HEK293 (cell line): ENCODE results near the gene PHF5A.

Experiments used
- CTCF ChIA-PET: fragments of 350-600 bp; formaldehyde crosslinking; extraction: SDS; loops from one replicate; lab custom pipeline; 2021; ENCODE audit warnings: antibody characterized with exemption; lab: Yijun Ruan, JAX
- POLR2A ChIA-PET: fragments of 300-600 bp; formaldehyde crosslinking; extraction: SDS; loops from one replicate; lab custom pipeline; 2020; ENCODE audit warnings: antibody characterized with exemption, inconsistent platforms; lab: Yijun Ruan, JAX
- H3K27ac ChIP-seq: fragments of 200-500 bp; sonication (Bioruptor generic); 2 replicates; pipeline ENCODE4 v1.5.1; 2014; ENCODE audit warnings: low read depth, low read length, control low read depth, inconsistent platforms; ENCODE audit errors: extremely low read depth
- H3K36me3 ChIP-seq, 2 experiments: fragments of 200-500 bp in 1 of 2; sonication (Bioruptor generic) in 1 of 2; 1 replicate in 1 of 2; 2 replicates in 1 of 2; pipeline ENCODE4 v1.5.1; 2014 to 2017; ENCODE audit warnings: inconsistent platforms in 2 of 2, low read length in 2 of 2; ENCODE audit not compliant: control insufficient read depth in 2 of 2, insufficient read depth in 1 of 2
- H3K4me1 ChIP-seq: fragments of 200-500 bp; sonication (Bioruptor generic); 2 replicates; pipeline ENCODE4 v1.5.1; 2014; ENCODE audit warnings: mild to moderate bottlenecking, low read length, inconsistent platforms; ENCODE audit not compliant: control insufficient read depth, insufficient read depth
- H3K4me3 ChIP-seq: 2 replicates; pipeline ENCODE4 v1.5.1; 2011; ENCODE audit warnings: low read depth, mild to moderate bottlenecking, control low read depth, low read length, moderate library complexity
- H3K9me3 ChIP-seq: fragments of 200-500 bp; sonication (Bioruptor generic); 2 replicates; pipeline ENCODE4 v1.5.1; 2014; ENCODE audit warnings: low read depth, low read length, inconsistent platforms; ENCODE audit not compliant: control insufficient read depth, insufficient read depth
- BCL11B ChIP-seq: fragments of 450-650 bp; formaldehyde crosslinking; IDR thresholded peaks from 2 replicates; pipeline ENCODE4 v1.5.1; 2016; ENCODE audit warnings: low read depth, missing biosample characterization, missing genetic modification characterization
- GLIS1 ChIP-seq: fragments of 450-650 bp; formaldehyde crosslinking; IDR thresholded peaks from 2 replicates; pipeline ENCODE4 v1.5.1; 2016; ENCODE audit warnings: missing biosample characterization, missing genetic modification characterization
- KLF9 ChIP-seq: fragments of 450-650 bp; formaldehyde crosslinking; IDR thresholded peaks from 2 replicates; pipeline ENCODE4 v1.5.1; 2016; ENCODE audit warnings: missing biosample characterization, missing genetic modification characterization, low read depth
- MYNN ChIP-seq: fragments of 450-650 bp; formaldehyde crosslinking; IDR thresholded peaks from 2 replicates; pipeline ENCODE4 v1.5.1; 2016; ENCODE audit warnings: missing biosample characterization, missing genetic modification characterization, borderline replicate concordance
- SALL2 ChIP-seq: fragments of 450-650 bp; formaldehyde crosslinking; IDR thresholded peaks from 2 replicates; pipeline ENCODE4 v1.5.0; 2017; ENCODE audit warnings: missing biosample characterization, mild to moderate bottlenecking, missing genetic modification characterization, borderline replicate concordance
- SCRT2 ChIP-seq: fragments of 450-650 bp; formaldehyde crosslinking; IDR thresholded peaks from 2 replicates; pipeline ENCODE4 v1.5.1; 2016; ENCODE audit warnings: missing biosample characterization, missing genetic modification characterization
- SETDB1 ChIP-seq: IDR thresholded peaks from one replicate; pipeline ENCODE4 v1.6.1; 2017; ENCODE audit warnings: mild to moderate bottlenecking, low read length, moderate library complexity, mixed read lengths; ENCODE audit not compliant: insufficient read length
- SP7 ChIP-seq: fragments of 450-650 bp; formaldehyde crosslinking; IDR thresholded peaks from 2 replicates; pipeline ENCODE4 v1.5.1; 2016; ENCODE audit warnings: missing biosample characterization, missing genetic modification characterization
- TRIM28 ChIP-seq: IDR thresholded peaks from 2 replicates; pipeline ENCODE4 v1.6.1; 2011; ENCODE audit warnings: low read length, control low read depth, borderline replicate concordance
- WT1 ChIP-seq: fragments of 450-650 bp; formaldehyde crosslinking; IDR thresholded peaks from 2 replicates; pipeline ENCODE4 v1.5.1; 2016; ENCODE audit warnings: missing biosample characterization, missing genetic modification characterization
- ZNF112 ChIP-seq: fragments of 450-650 bp; formaldehyde crosslinking; IDR thresholded peaks from 2 replicates; pipeline ENCODE4 v1.5.0; 2017; ENCODE audit warnings: missing biosample characterization, missing genetic modification characterization
- ZNF121 ChIP-seq: fragments of 450-650 bp; formaldehyde crosslinking; IDR thresholded peaks from 2 replicates; pipeline ENCODE4 v1.5.1; 2016; ENCODE audit warnings: missing biosample characterization, missing genetic modification characterization
- ZNF221 ChIP-seq: fragments of 450-650 bp; formaldehyde crosslinking; IDR thresholded peaks from 2 replicates; pipeline ENCODE4 v1.5.1; 2017; ENCODE audit warnings: missing biosample characterization, missing genetic modification characterization, borderline replicate concordance
- ZNF571 ChIP-seq: fragments of 450-650 bp; formaldehyde crosslinking; IDR thresholded peaks from 2 replicates; pipeline ENCODE4 v1.5.0; 2017; ENCODE audit warnings: missing biosample characterization, missing genetic modification characterization
- ZNF610 ChIP-seq: fragments of 450-650 bp; formaldehyde crosslinking; IDR thresholded peaks from 2 replicates; pipeline ENCODE4 v1.5.1; 2016; ENCODE audit warnings: missing biosample characterization, missing genetic modification characterization, borderline replicate concordance
- ZNF664 ChIP-seq: fragments of 450-650 bp; formaldehyde crosslinking; IDR thresholded peaks from 2 replicates; pipeline ENCODE4 v1.5.1; 2016; ENCODE audit warnings: missing biosample characterization, missing genetic modification characterization
- ZNF677 ChIP-seq: fragments of 450-650 bp; IDR thresholded peaks from 2 replicates; pipeline ENCODE4 v1.5.0; 2018; ENCODE audit warnings: missing biosample characterization, mild to moderate bottlenecking, missing genetic modification characterization, moderate library complexity
- ZNF701 ChIP-seq: fragments of 450-650 bp; formaldehyde crosslinking; IDR thresholded peaks from 2 replicates; pipeline ENCODE4 v1.5.1; 2016; ENCODE audit warnings: missing biosample characterization, missing genetic modification characterization
- ZNF768 ChIP-seq: fragments of 450-650 bp; formaldehyde crosslinking; IDR thresholded peaks from 2 replicates; pipeline ENCODE4 v1.5.1; 2018; ENCODE audit warnings: missing biosample characterization, mild to moderate bottlenecking, missing genetic modification characterization
- ZNF791 ChIP-seq: fragments of 450-650 bp; formaldehyde crosslinking; IDR thresholded peaks from 2 replicates; pipeline ENCODE4 v1.5.1; 2016; ENCODE audit warnings: missing biosample characterization, missing genetic modification characterization
- TF ChIP-seq, protein P1 (sequence below): fragments of 450-650 bp; formaldehyde crosslinking; IDR thresholded peaks from 2 replicates; pipeline ENCODE4 v1.5.1; 2016; ENCODE audit warnings: missing biosample characterization, missing genetic modification characterization
- TF ChIP-seq, protein P2 (sequence below): fragments of 450-650 bp; formaldehyde crosslinking; IDR thresholded peaks from 2 replicates; pipeline ENCODE4 v1.5.1; 2016; ENCODE audit warnings: missing biosample characterization, missing genetic modification characterization
- TF ChIP-seq, protein P3 (sequence below): fragments of 450-650 bp; formaldehyde crosslinking; IDR thresholded peaks from 2 replicates; pipeline ENCODE4 v1.5.1; 2016; ENCODE audit warnings: missing biosample characterization, missing genetic modification characterization
- TF ChIP-seq, protein P4 (sequence below): fragments of 450-650 bp; formaldehyde crosslinking; IDR thresholded peaks from 2 replicates; pipeline ENCODE4; 2016; ENCODE audit warnings: missing biosample characterization, missing genetic modification characterization
- TF ChIP-seq, protein P5 (sequence below): fragments of 450-650 bp; formaldehyde crosslinking; IDR thresholded peaks from 2 replicates; pipeline ENCODE4 v1.5.1; 2016; ENCODE audit warnings: missing biosample characterization, missing genetic modification characterization, low read depth

Gene PHF5A

DNA sequence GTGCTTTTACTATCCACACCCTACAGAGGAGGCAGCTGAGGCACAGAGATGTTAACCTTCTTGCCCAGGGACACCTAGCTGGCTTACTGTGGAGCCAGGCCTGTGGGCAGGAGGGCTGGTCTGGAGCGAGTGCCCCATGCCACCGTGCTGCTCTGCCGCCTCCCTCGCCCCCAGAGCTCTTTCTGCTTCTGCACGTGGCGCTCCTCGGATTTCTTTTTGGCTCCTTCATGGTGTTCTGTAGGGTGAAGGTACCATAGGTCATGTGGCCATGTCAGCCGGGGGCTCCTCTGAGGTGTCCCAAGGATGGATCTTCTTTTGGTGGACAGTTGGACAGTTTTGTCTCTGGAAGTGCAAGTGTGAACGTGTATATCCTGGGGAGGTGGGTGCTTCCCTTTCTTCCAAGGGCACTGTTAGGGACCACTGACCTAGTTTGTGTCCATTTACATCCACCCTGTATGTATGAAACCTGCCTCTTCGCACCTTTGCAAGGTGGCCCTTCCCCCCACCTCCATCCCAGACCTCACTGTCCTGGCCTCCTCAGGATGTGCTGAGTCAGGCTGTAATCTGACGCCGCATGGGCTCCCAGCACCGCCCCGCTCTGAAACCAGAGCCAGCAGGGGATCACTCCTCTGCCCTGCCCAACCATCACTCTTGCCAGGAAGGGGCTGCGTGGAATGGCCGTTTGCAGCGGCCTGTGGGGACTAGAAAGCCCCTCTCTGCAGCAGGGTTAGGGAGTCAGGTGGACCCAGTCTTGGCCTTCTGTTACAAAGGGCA lies 44.1 kb upstream of the PHF5A start (continued):
- TF ChIP-seq, protein P1, sequence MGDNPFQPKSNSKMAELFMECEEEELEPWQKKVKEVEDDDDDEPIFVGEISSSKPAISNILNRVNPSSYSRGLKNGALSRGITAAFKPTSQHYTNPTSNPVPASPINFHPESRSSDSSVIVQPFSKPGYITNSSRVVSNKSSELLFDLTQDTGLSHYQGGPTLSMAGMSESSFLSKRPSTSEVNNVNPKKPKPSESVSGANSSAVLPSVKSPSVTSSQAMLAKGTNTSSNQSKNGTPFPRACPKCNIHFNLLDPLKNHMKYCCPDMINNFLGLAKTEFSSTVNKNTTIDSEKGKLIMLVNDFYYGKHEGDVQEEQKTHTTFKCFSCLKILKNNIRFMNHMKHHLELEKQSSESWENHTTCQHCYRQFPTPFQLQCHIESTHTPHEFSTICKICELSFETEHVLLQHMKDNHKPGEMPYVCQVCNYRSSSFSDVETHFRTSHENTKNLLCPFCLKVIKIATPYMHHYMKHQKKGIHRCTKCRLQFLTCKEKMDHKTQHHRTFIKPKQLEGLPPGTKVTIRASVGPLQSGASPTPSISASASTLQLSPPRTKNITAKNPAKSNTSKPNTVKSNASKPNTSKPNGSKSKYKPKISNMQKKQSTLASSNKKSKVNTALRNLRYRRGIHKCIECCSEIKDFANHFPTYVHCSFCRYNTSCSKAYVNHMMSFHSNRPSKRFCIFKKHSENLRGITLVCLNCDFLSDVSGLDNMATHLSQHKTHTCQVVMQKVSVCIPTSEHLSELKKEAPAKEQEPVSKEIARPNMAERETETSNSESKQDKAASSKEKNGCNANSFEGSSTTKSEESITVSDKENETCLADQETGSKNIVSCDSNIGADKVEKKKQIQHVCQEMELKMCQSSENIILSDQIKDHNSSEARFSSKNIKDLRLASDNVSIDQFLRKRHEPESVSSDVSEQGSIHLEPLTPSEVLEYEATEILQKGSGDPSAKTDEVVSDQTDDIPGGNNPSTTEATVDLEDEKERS: no peak
- TF ChIP-seq WT1 (tag by site-specific recombination) (peak; percentile 75), ZNF571 (tag by site-specific recombination) (no peak), ZNF701 (no peak), SCRT2 (tag by site-specific recombination) (no peak), SETDB1 (no peak), SP7 (tag by site-specific recombination) (peak; percentile 83), ZNF221 (no peak), KLF9 (tag by site-specific recombination) (peak; percentile 42), GLIS1 (peak; percentile 76), SALL2 (no peak), TRIM28 (0 out of 2 replicates have a peak, but pooled peaks have one; percentile 58), ZNF610 (no peak), ZNF121 (tag by site-specific recombination) (peak; percentile 96)
- TF ChIP-seq, protein P2, sequence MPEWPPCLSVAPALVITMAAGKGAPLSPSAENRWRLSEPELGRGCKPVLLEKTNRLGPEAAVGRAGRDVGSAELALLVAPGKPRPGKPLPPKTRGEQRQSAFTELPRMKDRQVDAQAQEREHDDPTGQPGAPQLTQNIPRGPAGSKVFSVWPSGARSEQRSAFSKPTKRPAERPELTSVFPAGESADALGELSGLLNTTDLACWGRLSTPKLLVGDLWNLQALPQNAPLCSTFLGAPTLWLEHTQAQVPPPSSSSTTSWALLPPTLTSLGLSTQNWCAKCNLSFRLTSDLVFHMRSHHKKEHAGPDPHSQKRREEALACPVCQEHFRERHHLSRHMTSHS (tag by site-specific recombination): no peak
- TF ChIP-seq, protein P3, sequence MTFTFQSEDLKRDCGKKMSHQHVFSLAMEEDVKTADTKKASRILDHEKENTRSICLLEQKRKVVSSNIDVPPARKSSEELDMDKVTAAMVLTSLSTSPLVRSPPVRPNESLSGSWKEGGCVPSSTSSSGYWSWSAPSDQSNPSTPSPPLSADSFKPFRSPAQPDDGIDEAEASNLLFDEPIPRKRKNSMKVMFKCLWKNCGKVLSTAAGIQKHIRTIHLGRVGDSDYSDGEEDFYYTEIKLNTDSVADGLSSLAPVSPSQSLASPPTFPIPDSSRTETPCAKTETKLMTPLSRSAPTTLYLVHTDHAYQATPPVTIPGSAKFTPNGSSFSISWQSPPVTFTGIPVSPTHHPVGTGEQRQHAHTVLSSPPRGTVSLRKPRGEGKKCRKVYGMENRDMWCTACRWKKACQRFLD (tag by site-specific recombination): no peak

DNA sequence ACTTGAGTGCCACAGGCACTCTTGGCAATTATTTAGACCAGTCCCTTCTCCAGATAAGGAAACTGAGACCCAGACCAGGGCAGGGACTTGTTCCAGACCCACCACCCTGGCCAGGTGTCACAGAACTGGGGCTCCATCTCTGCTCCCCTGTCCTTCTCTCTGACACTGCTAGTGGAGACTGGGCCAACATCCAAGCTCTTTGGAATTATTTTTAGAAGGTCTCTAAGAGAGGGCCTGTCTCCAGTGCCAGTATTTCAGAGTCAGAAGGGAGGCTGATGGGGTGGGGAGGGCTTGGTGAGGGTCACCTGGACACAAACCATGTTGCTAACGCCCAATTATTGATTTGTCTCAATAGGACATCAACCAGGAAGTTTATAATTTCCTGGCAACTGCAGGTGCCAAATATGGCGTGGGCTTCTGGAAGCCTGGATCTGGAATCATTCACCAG lies 43.1 kb upstream of the PHF5A start:
- H3K4me1 ChIP-seq: peaks cover 12% of the 10 kb centered on the region
- H3K9me3 ChIP-seq: no peaks in the 10 kb centered on the region
- ChIA-PET POLR2A (interaction anchor here (4.0 kb wide), 1 partner anchor 66 kb away, joined by 13 read pairs; the partner anchor contains the start of gene TOB2), CTCF (interaction anchor here (0.7 to 1.4 kb wide), 4 partner anchors 10 to 833 kb away, joined by 3 to 6 read pairs (median 4); no protein-coding TSS in a partner anchor)
- no peak overlapping the region for H3K27ac ChIP-seq
- H3K36me3 ChIP-seq: peaks cover 0 to 76% of the 10 kb centered on the region in 2 experiments; a peak in 2 of 3 replicates
- H3K4me3 ChIP-seq: no peak overlapping the region
- TF ChIP-seq BCL11B (tag by site-specific recombination) (no peak), SALL2 (no peak), TRIM28 (no peak), ZNF791 (tag by site-specific recombination) (no peak), WT1 (tag by site-specific recombination) (no peak), SP7 (tag by site-specific recombination) (no peak), ZNF768 (tag by site-specific recombination) (no peak), ZNF677 (no peak), ZNF112 (tag by site-specific recombination) (no peak), ZNF664 (tag by site-specific recombination) (no peak), MYNN (tag by site-specific recombination) (no peak)
- TF ChIP-seq, protein P4, sequence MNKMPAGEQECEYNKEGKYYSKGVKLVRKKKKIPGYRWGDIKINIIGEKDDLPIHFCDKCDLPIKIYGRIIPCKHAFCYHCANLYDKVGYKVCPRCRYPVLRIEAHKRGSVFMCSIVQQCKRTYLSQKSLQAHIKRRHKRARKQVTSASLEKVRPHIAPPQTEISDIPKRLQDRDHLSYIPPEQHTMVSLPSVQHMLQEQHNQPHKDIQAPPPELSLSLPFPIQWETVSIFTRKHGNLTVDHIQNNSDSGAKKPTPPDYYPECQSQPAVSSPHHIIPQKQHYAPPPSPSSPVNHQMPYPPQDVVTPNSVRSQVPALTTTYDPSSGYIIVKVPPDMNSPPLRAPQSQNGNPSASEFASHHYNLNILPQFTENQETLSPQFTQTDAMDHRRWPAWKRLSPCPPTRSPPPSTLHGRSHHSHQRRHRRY (tag by site-specific recombination): no peak
- TF ChIP-seq, protein P1: no peak
- TF ChIP-seq, protein P5, sequence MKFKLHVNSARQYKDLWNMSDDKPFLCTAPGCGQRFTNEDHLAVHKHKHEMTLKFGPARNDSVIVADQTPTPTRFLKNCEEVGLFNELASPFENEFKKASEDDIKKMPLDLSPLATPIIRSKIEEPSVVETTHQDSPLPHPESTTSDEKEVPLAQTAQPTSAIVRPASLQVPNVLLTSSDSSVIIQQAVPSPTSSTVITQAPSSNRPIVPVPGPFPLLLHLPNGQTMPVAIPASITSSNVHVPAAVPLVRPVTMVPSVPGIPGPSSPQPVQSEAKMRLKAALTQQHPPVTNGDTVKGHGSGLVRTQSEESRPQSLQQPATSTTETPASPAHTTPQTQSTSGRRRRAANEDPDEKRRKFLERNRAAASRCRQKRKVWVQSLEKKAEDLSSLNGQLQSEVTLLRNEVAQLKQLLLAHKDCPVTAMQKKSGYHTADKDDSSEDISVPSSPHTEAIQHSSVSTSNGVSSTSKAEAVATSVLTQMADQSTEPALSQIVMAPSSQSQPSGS (tag by site-specific recombination): no peak
